ENCODE data around the gene KCNJ11.

GRCh38 chr11:17369094-17369493 lies 19.4 kb downstream of the KCNJ11 start:
- TF ChIP-seq MXI1 (conservative IDR thresholded peaks at IDR 0.05; ENCODE audit: poor library complexity, severe bottlenecking): no peak
- no peak for TF ChIP-seq CTCF (IDR thresholded peaks at IDR 0.05; ENCODE audit: poor library complexity, severe bottlenecking)
- no peak for TF ChIP-seq POLR2AphosphoS5 (IDR thresholded peaks at IDR 0.05)
- TF ChIP-seq RAD21 (conservative IDR thresholded peaks at IDR 0.05): no peak
- TF ChIP-seq SMC3 (conservative IDR thresholded peaks at IDR 0.05; ENCODE audit: poor library complexity): no peak

Measured in neural cell (in vitro differentiated cells).